Myocyte (in vitro differentiated cells): ENCODE data around the gene SVOPL. TPM values are rescaled to one million over a fixed set of nuclear protein-coding genes. Genes with fewer than 3 reads are reported as not detected.
A peak's percentile ranks its signal among the peaks of the same experiment; 100 is the strongest.
"Not testable (repeated sequence)": the region's sequence is repeated elsewhere in the genome, so short reads cannot be mapped to it uniquely, and the experiment has no call there.

Experiments
- DNase-seq: peaks from one replicate; pipeline ENCODE4 v3.0.0-alpha.2; 2012; ENCODE audit warnings: low read depth
- polyA plus RNA-seq: library from polyadenylated mRNA; unstranded; fragments of >200 nt; gene quantifications from one replicate; pipeline ENCODE4 v1.2.1, GENCODE V29; 2012; ENCODE audit warnings: missing spikeins
- total RNA-seq: library from RNA; depleted of rRNA; stranded (reverse); fragments of >200 nt; gene quantifications from 2 replicates; pipeline ENCODE4 v1.2.3, GENCODE V29; 2014

SVOPL gene
- not detected in 2 replicates for total RNA-seq
- polyA plus RNA-seq = not detected

GRCh38 chr7:138700857-138701536 is at the start of gene SVOPL:
TSS of gene SVOPL (minus strand) at chr7:138701362. CDS start at chr7:138679045, 22,317 bp downstream.
- DNase-seq = no peak

- DNase-seq = no peak
These were observed 49.3 kb upstream of the SVOPL start for GRCh38 chr7:138750473-138750872.

- DNase-seq = no peak
These were observed 48.8 kb upstream of the SVOPL start for GRCh38 chr7:138749960-138750359.

GRCh38 chr7:138748666-138749065 is 47.5 kb upstream of the SVOPL start:
- DNase-seq = no peak

GRCh38 chr7:138746073-138746472 is 44.9 kb upstream of the SVOPL start:
- DNase-seq = no peak

- DNase-seq = no peak
These were observed 44.0 kb upstream of the SVOPL start for GRCh38 chr7:138745189-138745588.

GRCh38 chr7:138741453-138741735 is 40.2 kb upstream of the SVOPL start:
- DNase-seq = no peak

- no peak for DNase-seq
These were observed 38.7 kb upstream of the SVOPL start for GRCh38 chr7:138739859-138740258.

- DNase-seq = peak; percentile 93
These were observed 37.6 kb upstream of the SVOPL start for GRCh38 chr7:138738551-138739335.

- no peak for DNase-seq
These were observed 37.0 kb upstream of the SVOPL start for GRCh38 chr7:138738114-138738513.

GRCh38 chr7:138735399-138735798 is 34.2 kb upstream of the SVOPL start:
- no peak for DNase-seq

- DNase-seq = not testable (repeated sequence)
These were observed 30.6 kb upstream of the SVOPL start for GRCh38 chr7:138731733-138732132.

GRCh38 chr7:138729444-138729843 is 28.3 kb upstream of the SVOPL start:
- peak; percentile 18 for DNase-seq

- DNase-seq = no peak
These were observed 26.4 kb upstream of the SVOPL start for GRCh38 chr7:138727336-138728099.

GRCh38 chr7:138726288-138726687 is 25.1 kb upstream of the SVOPL start:
- DNase-seq = no peak

- DNase-seq = no peak
These were observed 19.1 kb upstream of the SVOPL start for GRCh38 chr7:138720286-138720685.

- DNase-seq = no peak
These were observed 15.7 kb upstream of the SVOPL start for GRCh38 chr7:138716889-138717288.

- no peak for DNase-seq
These were observed 12.0 kb upstream of the SVOPL start for GRCh38 chr7:138713191-138713590.

- DNase-seq = no peak
These were observed 11.5 kb upstream of the SVOPL start for GRCh38 chr7:138712652-138713051.

- DNase-seq = no peak
These were observed 9.6 kb upstream of the SVOPL start for GRCh38 chr7:138710536-138711385.

- no peak for DNase-seq
These were observed 4.0 kb upstream of the SVOPL start for GRCh38 chr7:138705167-138705566.
